BE2C (cell line): ENCODE data around the gene FBXW11.

ENCODE experiments used
- DNase-seq: peaks from one replicate; pipeline ENCODE4 v3.0.0-alpha.2; 2020
- H3K27me3 ChIP-seq: fragments of 250-450 bp; sonication (Bioruptor Pico); 2 replicates; pipeline ENCODE4 v1.5.1; 2020; ENCODE audit warnings: mild to moderate bottlenecking
- H3K36me3 ChIP-seq: fragments of 250-450 bp; sonication (Bioruptor Pico); 2 replicates; pipeline ENCODE4 v1.5.1; 2020; ENCODE audit warnings: mild to moderate bottlenecking
- H3K4me1 ChIP-seq: fragments of 250-450 bp; sonication (Bioruptor Pico); 2 replicates; pipeline ENCODE4 v1.5.1; 2020
- H3K4me3 ChIP-seq: 2 replicates; pipeline ENCODE4 v1.5.1; 2011; ENCODE audit warnings: low read depth, low read length
- H3K9me3 ChIP-seq: fragments of 250-450 bp; sonication (Bioruptor Pico); 2 replicates; pipeline ENCODE4 v1.5.1; 2020
- TF ChIP-seq, protein P1 (sequence below): IDR thresholded peaks from 2 replicates; pipeline ENCODE4 v1.5.1; 2012; ENCODE audit warnings: mild to moderate bottlenecking, low read depth, low read length

The FBXW11 gene

DNA sequence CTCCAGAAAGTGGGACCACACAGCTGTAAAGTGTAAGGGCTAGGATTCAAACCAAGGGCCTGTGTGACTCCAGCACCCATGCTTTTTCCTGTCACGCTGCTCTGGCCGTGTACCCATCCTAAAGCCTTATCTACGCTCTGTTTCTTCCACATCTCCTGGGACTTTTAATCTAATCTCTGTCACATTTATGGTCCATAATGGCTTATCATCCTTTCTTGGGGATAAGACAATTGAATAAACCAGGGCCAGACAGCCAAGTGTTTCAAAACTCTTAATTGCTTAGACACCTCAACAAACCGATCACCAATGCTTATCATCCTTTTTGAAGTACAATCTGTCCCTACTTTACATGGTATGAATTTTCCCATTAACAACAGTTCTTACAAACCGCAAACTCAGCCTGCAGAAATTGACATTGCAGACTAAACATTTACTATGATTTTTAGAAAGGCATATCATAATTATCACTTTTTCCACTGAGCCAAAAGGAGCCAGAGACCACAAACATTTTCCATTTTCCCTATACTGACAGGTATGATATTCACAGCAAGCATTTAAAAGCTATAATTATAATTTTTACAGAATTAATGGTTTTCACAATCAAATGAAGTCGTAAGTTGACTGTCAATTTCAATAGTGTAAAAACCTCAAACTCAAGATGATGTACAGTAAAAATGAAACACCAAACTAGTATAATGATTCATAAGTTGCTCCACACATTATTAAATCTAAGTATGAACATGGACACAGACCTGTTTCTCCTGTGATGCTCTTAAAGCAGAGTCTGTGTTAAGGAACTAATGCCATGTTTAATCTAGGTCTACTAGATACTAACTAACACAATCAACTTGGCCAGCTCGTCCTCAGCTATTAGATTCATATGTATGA lies 99.5 kb downstream of the FBXW11 start:
- no peak for DNase-seq
- Histone ChIP-seq H3K27me3 (no peaks in the 10 kb centered on the region), H3K4me3 (no peak overlapping the region), H3K36me3 (no peaks in the 10 kb centered on the region; the same call in 1 of the 2 replicates), H3K9me3 (no peaks in the 10 kb centered on the region), H3K4me1 (no peaks in the 10 kb centered on the region)
- TF ChIP-seq, protein P1, sequence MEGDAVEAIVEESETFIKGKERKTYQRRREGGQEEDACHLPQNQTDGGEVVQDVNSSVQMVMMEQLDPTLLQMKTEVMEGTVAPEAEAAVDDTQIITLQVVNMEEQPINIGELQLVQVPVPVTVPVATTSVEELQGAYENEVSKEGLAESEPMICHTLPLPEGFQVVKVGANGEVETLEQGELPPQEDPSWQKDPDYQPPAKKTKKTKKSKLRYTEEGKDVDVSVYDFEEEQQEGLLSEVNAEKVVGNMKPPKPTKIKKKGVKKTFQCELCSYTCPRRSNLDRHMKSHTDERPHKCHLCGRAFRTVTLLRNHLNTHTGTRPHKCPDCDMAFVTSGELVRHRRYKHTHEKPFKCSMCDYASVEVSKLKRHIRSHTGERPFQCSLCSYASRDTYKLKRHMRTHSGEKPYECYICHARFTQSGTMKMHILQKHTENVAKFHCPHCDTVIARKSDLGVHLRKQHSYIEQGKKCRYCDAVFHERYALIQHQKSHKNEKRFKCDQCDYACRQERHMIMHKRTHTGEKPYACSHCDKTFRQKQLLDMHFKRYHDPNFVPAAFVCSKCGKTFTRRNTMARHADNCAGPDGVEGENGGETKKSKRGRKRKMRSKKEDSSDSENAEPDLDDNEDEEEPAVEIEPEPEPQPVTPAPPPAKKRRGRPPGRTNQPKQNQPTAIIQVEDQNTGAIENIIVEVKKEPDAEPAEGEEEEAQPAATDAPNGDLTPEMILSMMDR: no peak

DNA sequence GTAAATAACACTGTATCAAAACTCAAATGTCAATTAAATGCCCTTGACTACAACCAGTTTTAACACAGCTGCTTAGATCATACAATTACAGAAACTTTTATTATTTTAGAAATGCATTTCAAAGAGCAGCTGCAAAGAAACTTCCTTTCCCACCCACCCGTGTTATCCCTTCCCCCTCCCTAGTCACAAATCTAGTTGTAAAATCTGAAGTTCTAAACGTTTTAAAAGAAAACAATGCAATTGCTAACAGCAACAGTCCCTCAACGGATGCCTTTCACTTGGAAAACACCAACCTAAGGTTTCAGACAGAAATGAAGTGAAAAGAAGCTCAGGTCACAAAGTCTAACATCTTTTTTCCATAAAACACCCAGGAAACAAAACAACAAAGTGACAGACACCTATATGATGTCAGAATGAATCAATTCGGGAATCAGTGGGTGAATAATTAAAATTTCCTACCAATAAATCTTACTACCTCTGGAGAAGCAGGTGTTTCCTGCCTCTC lies 100.3 kb downstream of the FBXW11 start:
- TF ChIP-seq, protein P1: no peak
- Histone ChIP-seq H3K4me3 (no peak overlapping the region), H3K4me1 (no peaks in the 10 kb centered on the region), H3K9me3 (no peaks in the 10 kb centered on the region), H3K36me3 (no peaks in the 10 kb centered on the region; the same call in 1 of the 2 replicates), H3K27me3 (no peaks in the 10 kb centered on the region)
- no peak for DNase-seq

DNA sequence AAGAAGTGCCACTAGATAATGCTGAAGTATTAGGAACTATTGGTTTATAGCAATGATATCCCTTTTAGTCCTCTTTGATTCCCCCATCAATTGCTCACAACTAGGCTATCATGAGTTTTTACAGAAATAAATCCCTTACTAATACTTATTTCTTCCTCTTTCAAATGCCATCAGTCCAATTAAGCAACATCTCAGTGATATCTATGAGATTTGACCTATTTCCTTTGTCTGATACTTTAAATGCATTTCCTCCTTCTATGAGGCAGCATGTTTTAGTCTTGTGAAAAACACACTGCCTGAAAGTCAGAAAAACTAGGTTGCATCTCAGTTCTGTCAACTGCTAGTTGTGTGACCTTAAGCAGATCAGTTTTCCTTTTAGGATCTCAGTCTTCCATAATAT lies 101.6 kb downstream of the FBXW11 start:
- TF ChIP-seq, protein P1: no peak
- Histone ChIP-seq H3K4me1 (no peaks in the 10 kb centered on the region), H3K4me3 (no peak overlapping the region), H3K36me3 (no peaks in the 10 kb centered on the region; the same call in 1 of the 2 replicates), H3K27me3 (no peaks in the 10 kb centered on the region), H3K9me3 (no peaks in the 10 kb centered on the region)
- no peak for DNase-seq

DNA sequence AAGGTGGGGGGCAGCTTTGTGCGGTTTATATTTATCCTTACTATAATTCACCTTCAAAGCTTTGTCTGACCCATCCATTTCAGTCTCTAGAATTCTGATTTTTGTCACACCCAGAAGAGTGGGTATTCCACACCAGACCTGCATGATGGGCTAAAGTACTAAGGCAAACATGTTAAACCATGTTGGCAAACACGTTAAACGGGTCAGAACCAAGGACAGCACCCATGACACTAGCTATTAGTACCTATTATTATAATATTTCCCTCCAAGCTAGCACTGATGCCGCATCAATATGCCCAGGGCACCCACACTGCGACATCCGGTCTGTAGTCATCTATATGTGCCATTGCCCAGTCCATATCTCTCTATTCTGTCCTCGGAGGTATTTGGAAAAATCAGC lies 104.7 kb downstream of the FBXW11 start:
- Histone ChIP-seq H3K4me1 (no peaks in the 10 kb centered on the region), H3K4me3 (no peak overlapping the region), H3K36me3 (no peaks in the 10 kb centered on the region; the same call in 1 of the 2 replicates), H3K27me3 (no peaks in the 10 kb centered on the region), H3K9me3 (no peaks in the 10 kb centered on the region)
- TF ChIP-seq, protein P1: no peak
- DNase-seq: no peak

DNA sequence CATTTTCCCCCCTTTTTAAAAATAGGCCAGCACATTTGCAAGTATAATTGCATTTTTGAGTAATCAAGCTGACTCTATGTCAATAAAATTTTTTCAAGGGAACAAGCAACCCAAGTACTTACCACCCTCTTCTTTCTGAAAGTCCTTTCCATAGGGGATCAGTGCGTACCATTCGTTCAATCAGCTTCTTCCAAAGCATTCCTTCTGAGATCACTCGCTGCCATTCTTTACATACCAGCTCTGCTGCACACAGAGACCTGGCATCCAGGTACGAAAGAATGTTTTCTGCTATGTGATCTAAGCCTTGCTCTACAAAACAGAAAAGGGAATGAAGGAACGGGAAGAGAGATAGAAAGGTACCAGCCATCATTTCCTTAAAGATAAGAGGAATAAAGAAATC lies 106.6 kb downstream of the FBXW11 start:
- Histone ChIP-seq H3K4me3 (no peak overlapping the region), H3K36me3 (no peaks in the 10 kb centered on the region; the same call in 1 of the 2 replicates), H3K4me1 (no peaks in the 10 kb centered on the region), H3K27me3 (no peaks in the 10 kb centered on the region), H3K9me3 (no peaks in the 10 kb centered on the region)
- no peak for DNase-seq
- TF ChIP-seq, protein P1: no peak

DNA sequence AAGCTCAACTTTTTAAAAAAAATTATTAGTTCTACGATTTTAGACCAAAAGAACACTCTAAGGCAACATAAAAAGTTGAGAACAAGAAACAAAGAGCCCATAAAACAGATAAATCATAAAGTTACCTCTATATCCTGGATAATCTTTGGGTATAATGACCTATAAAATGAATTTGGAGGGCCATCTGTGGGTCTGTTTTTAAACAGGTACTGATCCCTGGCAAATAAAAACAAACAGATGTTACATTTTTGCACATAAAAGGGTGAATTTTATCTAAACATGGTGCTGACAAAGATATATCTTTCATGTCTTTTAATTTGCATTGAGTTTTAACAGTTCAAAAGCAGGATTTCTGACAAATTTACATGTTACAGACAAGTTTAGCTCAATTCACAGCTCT lies 107.6 kb downstream of the FBXW11 start:
- no peak for DNase-seq
- Histone ChIP-seq H3K36me3 (no peaks in the 10 kb centered on the region; the same call in 1 of the 2 replicates), H3K27me3 (no peaks in the 10 kb centered on the region), H3K9me3 (no peaks in the 10 kb centered on the region), H3K4me3 (no peak overlapping the region), H3K4me1 (no peaks in the 10 kb centered on the region)
- TF ChIP-seq, protein P1: no peak
